Thyroid gland (tissue), 4 donors: ENCODE data around the gene ZNF519. TPM values are rescaled to one million over a fixed set of nuclear protein-coding genes. Genes with fewer than 3 reads are reported as not detected.

Source experiments
- DNase-seq, 2 donors: peaks; one replicate each; pipeline ENCODE4 v3.0.0-alpha.2; 2019
- H3K27ac ChIP-seq, 3 donors: fragments of 200-600 bp; sonication (generic); 1 replicate in 2 of 3; 2 replicates in 1 of 3; pipeline ENCODE4 v1.5.1; 2016 to 2019; ENCODE audit warnings: mild to moderate bottlenecking in 1 of 3, moderate library complexity in 1 of 3
- H3K27me3 ChIP-seq: fragments of 200-600 bp; sonication (generic); one replicate; pipeline ENCODE4 v1.5.1; 2019
- H3K36me3 ChIP-seq, 2 donors: fragments of 200-600 bp; sonication (generic); one replicate each; pipeline ENCODE4 v1.5.1; 2016 to 2019
- H3K4me1 ChIP-seq, 2 donors: fragments of 200-600 bp; sonication (generic); one replicate each; pipeline ENCODE4 v1.5.1; 2017 to 2019
- H3K4me3 ChIP-seq, 3 donors: fragments of 200-600 bp; sonication (generic); replicated peaks in 1 of 3; 1 replicate in 2 of 3; 2 replicates in 1 of 3; pipeline ENCODE4 v1.5.1; 2016; ENCODE audit warnings: mild to moderate bottlenecking in 1 of 3
- H3K9me3 ChIP-seq: fragments of 200-600 bp; sonication (generic); one replicate; pipeline ENCODE4 v1.5.1; 2017
- POLR2A ChIP-seq, 2 donors: fragments of 450-650 bp; IDR thresholded peaks; one replicate each; pipeline ENCODE4 v1.6.1; 2017; ENCODE audit warnings: antibody characterized with exemption in 2 of 2, mild to moderate bottlenecking in 2 of 2, moderate library complexity in 1 of 2
- WGBS, 2 donors: methylation state at CpG; one replicate each; pipeline ENCODE4 v1.1.5; 2017; 5-methylcytosine and 5-hydroxymethylcytosine counted together
- intact Hi-C: fragments of 100-400 bp; cut with DNase I; formaldehyde crosslinking; loops from one replicate; pipeline ENCODE4 v1.15.1; 2023
- total RNA-seq, 4 donors: library from RNA; depleted of rRNA; stranded (reverse); fragments of >200 nt; gene quantifications; one replicate each; pipeline ENCODE4 v1.2.3, GENCODE V29; 2016
- TF ChIP-seq, protein P1 (sequence below), 6 experiments: fragments of 200-600 bp in 3 of 6; fragments of 450-650 bp in 3 of 6; sonication (generic) in 3 of 6; IDR thresholded peaks; one replicate each; pipeline ENCODE4 v1.5.1; 2016 to 2019; ENCODE audit warnings: antibody characterized with exemption in 6 of 6, mild to moderate bottlenecking in 2 of 6, inconsistent platforms in 1 of 6, moderate library complexity in 1 of 6

ZNF519 gene
- total RNA-seq, 4 donors from 2014 or later, result 2.9 to 12.0 (median 8.5) TPM

GRCh38 chr18:14104906-14105748 is 27.1 kb downstream of the ZNF519 start:
- H3K27ac ChIP-seq, result no peak overlapping the region
- DNase-seq, result no peak
- no peaks in the 10 kb centered on the region for H3K4me1 ChIP-seq
- no peaks in the 10 kb centered on the region for H3K36me3 ChIP-seq
- TF ChIP-seq, protein P1, sequence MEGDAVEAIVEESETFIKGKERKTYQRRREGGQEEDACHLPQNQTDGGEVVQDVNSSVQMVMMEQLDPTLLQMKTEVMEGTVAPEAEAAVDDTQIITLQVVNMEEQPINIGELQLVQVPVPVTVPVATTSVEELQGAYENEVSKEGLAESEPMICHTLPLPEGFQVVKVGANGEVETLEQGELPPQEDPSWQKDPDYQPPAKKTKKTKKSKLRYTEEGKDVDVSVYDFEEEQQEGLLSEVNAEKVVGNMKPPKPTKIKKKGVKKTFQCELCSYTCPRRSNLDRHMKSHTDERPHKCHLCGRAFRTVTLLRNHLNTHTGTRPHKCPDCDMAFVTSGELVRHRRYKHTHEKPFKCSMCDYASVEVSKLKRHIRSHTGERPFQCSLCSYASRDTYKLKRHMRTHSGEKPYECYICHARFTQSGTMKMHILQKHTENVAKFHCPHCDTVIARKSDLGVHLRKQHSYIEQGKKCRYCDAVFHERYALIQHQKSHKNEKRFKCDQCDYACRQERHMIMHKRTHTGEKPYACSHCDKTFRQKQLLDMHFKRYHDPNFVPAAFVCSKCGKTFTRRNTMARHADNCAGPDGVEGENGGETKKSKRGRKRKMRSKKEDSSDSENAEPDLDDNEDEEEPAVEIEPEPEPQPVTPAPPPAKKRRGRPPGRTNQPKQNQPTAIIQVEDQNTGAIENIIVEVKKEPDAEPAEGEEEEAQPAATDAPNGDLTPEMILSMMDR (IDR thresholded peaks at IDR 0.05), result no peak
- TF ChIP-seq POLR2A (IDR thresholded peaks at IDR 0.05), result no peak
- H3K4me3 ChIP-seq, result no peak overlapping the region
- WGBS, 2 donors, result 93 to 95% methylated on average over 5 of the region's 5 CpGs
- no peaks in the 10 kb centered on the region for H3K9me3 ChIP-seq
- intact Hi-C loops, result no loop called here
- no peaks in the 10 kb centered on the region for H3K27me3 ChIP-seq

- WGBS, 2 donors, result 94 to 99% methylated on average over 2 of the region's 2 CpGs
- no peaks in the 10 kb centered on the region for H3K9me3 ChIP-seq
- no peak for DNase-seq
- no peaks in the 10 kb centered on the region for H3K36me3 ChIP-seq
- no peak for TF ChIP-seq POLR2A (IDR thresholded peaks at IDR 0.05)
- TF ChIP-seq, protein P1 (IDR thresholded peaks at IDR 0.05), result no peak
- no peaks in the 10 kb centered on the region for H3K27me3 ChIP-seq
- no peak overlapping the region for H3K27ac ChIP-seq
- intact Hi-C loops, result no loop called here
- no peak overlapping the region for H3K4me3 ChIP-seq
- H3K4me1 ChIP-seq, result no peaks in the 10 kb centered on the region
Observed at GRCh38 chr18:14104201-14104600, 28.0 kb downstream of the ZNF519 start.

- Histone ChIP-seq H3K4me1 (no peaks in the 10 kb centered on the region), H3K27ac (no peak overlapping the region), H3K9me3 (no peaks in the 10 kb centered on the region), H3K4me3 (no peak overlapping the region), H3K27me3 (no peaks in the 10 kb centered on the region), H3K36me3 (no peaks in the 10 kb centered on the region)
- intact Hi-C loops, result no loop called here
- WGBS, 2 donors, result 96 to 98% methylated on average over 4 of the region's 4 CpGs
- DNase-seq, result no peak
- TF ChIP-seq POLR2A (IDR thresholded peaks at IDR 0.05), result no peak
- TF ChIP-seq, protein P1 (IDR thresholded peaks at IDR 0.05), result no peak
Observed at GRCh38 chr18:14100503-14101286, 31.5 kb downstream of the ZNF519 start.

- no peaks in the 10 kb centered on the region for H3K4me1 ChIP-seq
- no peaks in the 10 kb centered on the region for H3K27me3 ChIP-seq
- no peaks in the 10 kb centered on the region for H3K36me3 ChIP-seq
- intact Hi-C loops, result no loop called here
- TF ChIP-seq, protein P1 (IDR thresholded peaks at IDR 0.05), result no peak
- no peak for TF ChIP-seq POLR2A (IDR thresholded peaks at IDR 0.05)
- no peak for DNase-seq
- 49 to 67% methylated on average over 6 of the region's 6 CpGs for WGBS, 2 donors
- H3K27ac ChIP-seq, result no peak overlapping the region
- no peaks in the 10 kb centered on the region for H3K9me3 ChIP-seq
- no peak overlapping the region for H3K4me3 ChIP-seq
Observed at GRCh38 chr18:14098428-14098827, 33.8 kb downstream of the ZNF519 start.

- intact Hi-C loops, result no loop called here
- TF ChIP-seq POLR2A (IDR thresholded peaks at IDR 0.05), result no peak
- TF ChIP-seq, protein P1 (IDR thresholded peaks at IDR 0.05), result no peak
- no peaks in the 10 kb centered on the region for H3K36me3 ChIP-seq
- H3K27me3 ChIP-seq, result no peaks in the 10 kb centered on the region
- no peak overlapping the region for H3K4me3 ChIP-seq
- H3K4me1 ChIP-seq, result no peaks in the 10 kb centered on the region
- H3K27ac ChIP-seq, result no peak overlapping the region
- DNase-seq, result no peak
- H3K9me3 ChIP-seq, result no peaks in the 10 kb centered on the region
- WGBS, 2 donors, result 92 to 97% methylated on average over 2 of the region's 2 CpGs
Observed at GRCh38 chr18:14097761-14098160, 34.5 kb downstream of the ZNF519 start.
